Activated CD4-positive, alpha-beta memory T cell treated with anti-CD3 and anti-CD28 coated beads for 36 hours (primary cell): ENCODE data around the gene CLK2. TPM values are rescaled to one million over a fixed set of nuclear protein-coding genes. Genes with fewer than 3 reads are reported as not detected.
"Not testable (repeated sequence)": the region's sequence is repeated elsewhere in the genome, so short reads cannot be mapped to it uniquely, and the experiment has no call there.

Experiments
- CTCF ChIA-PET: fragments of 350-600 bp; sonication (Branson Sonifier 250); formaldehyde crosslinking; loops from one replicate; lab custom pipeline; 2021; ENCODE audit warnings: antibody characterized with exemption, inconsistent platforms; lab: Charles Lee
- POLR2A ChIA-PET: fragments of 350-600 bp; sonication (Branson Sonifier 250); formaldehyde crosslinking; loops from one replicate; lab custom pipeline; 2021; ENCODE audit warnings: antibody characterized with exemption; lab: Charles Lee
- DNase-seq: peaks from one replicate; pipeline ENCODE4 v3.0.0-alpha.2; 2020
- H3K27ac Mint-ChIP-seq: one replicate; pipeline ENCODE4 v1.8.0; 2021; ENCODE audit warnings: mixed read lengths
- H3K27me3 Mint-ChIP-seq: one replicate; pipeline ENCODE4 v1.8.0; 2021; ENCODE audit warnings: mixed read lengths
- H3K36me3 Mint-ChIP-seq: one replicate; pipeline ENCODE4 v1.8.0; 2021; ENCODE audit warnings: mixed read lengths
- H3K4me1 Mint-ChIP-seq: one replicate; pipeline ENCODE4 v1.8.0; 2021; ENCODE audit warnings: low read depth, mixed read lengths
- H3K4me3 Mint-ChIP-seq: one replicate; pipeline ENCODE4 v1.8.0; 2021; ENCODE audit warnings: mild to moderate bottlenecking, mixed read lengths
- H3K9me3 Mint-ChIP-seq: one replicate; pipeline ENCODE4 v1.8.0; 2021; ENCODE audit warnings: mixed read lengths
- intact Hi-C: fragments of 100-400 bp; cut with micrococcal nuclease; formaldehyde crosslinking; loops from one replicate; pipeline ENCODE4 v1.15.1; 2023
- total RNA-seq, 2 experiments: library from RNA; stranded (reverse); gene quantifications; one replicate each; pipeline ENCODE4 v1.2.3, GENCODE V29; 2021

CLK2 gene
- total RNA-seq, 2 experiments from 2014 or later, result 62.0 to 68.1 TPM

DNA sequence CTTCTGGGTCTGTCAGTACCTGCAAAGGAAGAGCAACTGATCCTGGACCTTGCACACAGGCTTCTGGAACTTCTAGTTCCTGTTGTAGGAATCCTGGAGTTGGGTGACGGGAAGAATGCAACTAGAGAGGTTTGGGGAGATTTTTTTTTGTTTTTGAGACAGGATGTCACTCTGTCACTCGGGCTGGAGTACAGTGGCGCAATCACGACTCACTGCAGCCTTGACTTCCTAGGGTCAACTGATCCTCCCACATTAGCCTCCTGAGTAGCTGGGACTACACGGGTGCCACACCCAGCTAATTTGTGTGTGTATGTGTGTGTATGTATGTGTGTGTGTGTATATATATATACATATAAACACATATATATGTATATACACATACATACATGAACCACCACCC lies 36.9 kb downstream of the CLK2 start:
- ChIA-PET POLR2A (no interaction called here), CTCF (interaction anchor here (0.7 to 1.0 kb wide), 2 partner anchors 14 to 28 kb away, joined by 3 read pairs; no protein-coding TSS in a partner anchor)
- intact Hi-C loops, result no loop called here
- H3K4me1 Mint-ChIP-seq, result peaks cover 27% of the 10 kb centered on the region
- peaks cover 21% of the 10 kb centered on the region for H3K36me3 Mint-ChIP-seq
- no peaks in the 10 kb centered on the region for H3K9me3 Mint-ChIP-seq
- no peaks in the 10 kb centered on the region for H3K27me3 Mint-ChIP-seq
- H3K4me3 Mint-ChIP-seq, result no peak overlapping the region
- H3K27ac Mint-ChIP-seq, result peak overlapping the region; percentile 54
- no peak for DNase-seq

DNA sequence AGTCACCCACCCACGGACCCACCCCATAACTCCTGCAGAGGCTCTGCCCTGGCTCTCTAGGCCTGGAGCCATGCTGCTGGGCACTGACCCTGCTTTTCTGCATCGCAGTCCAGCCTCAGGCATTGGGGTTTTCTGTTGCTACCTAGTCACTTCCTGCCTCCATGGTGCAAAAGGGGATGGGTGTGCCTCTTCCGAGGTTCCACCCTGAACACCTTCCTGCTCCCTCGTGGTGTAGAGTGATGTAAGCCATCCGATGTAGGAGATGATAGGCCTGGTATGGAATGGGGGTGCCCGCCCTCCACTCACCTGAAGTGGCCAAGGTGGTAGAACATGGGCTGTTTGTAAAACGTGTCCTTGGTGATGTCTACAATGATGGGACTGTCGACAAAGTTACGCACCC lies 37.9 kb downstream of the CLK2 start:
- peak overlapping the region; percentile 74 for H3K27ac Mint-ChIP-seq
- POLR2A ChIA-PET, DNase-seq, CTCF ChIA-PET, intact Hi-C loops, H3K27me3 Mint-ChIP-seq, H3K9me3 Mint-ChIP-seq, H3K4me3 Mint-ChIP-seq: not testable (repeated sequence)
- peaks cover 16% of the 10 kb centered on the region for H3K4me1 Mint-ChIP-seq
- peaks cover 21% of the 10 kb centered on the region for H3K36me3 Mint-ChIP-seq

DNA sequence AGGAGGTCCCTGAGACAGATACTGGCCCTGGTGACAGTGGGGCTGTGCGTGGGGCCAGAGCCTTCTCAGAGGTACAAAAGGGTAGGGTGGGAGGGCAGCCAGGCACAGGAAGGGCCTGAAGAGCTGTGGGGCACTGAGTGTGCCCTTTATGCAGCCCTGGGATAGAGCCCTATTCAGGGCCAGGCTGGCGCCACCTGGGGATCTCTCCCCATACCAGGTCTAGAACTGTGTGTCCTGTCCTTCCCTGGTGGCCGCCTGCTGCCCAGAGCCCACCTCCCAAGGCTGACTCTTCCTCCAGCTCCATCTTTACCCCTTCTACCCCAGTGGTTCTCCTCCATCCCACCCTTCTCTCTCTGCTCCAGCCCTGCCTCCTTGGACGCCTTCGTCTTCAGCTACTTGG lies 39.8 kb downstream of the CLK2 start:
- Mint-ChIP-seq H3K4me1 (peaks cover 15% of the 10 kb centered on the region), H3K36me3 (peaks cover 18% of the 10 kb centered on the region)
- CTCF ChIA-PET, POLR2A ChIA-PET, H3K27me3 Mint-ChIP-seq, intact Hi-C loops, H3K9me3 Mint-ChIP-seq, H3K4me3 Mint-ChIP-seq, H3K27ac Mint-ChIP-seq, DNase-seq: not testable (repeated sequence)

DNA sequence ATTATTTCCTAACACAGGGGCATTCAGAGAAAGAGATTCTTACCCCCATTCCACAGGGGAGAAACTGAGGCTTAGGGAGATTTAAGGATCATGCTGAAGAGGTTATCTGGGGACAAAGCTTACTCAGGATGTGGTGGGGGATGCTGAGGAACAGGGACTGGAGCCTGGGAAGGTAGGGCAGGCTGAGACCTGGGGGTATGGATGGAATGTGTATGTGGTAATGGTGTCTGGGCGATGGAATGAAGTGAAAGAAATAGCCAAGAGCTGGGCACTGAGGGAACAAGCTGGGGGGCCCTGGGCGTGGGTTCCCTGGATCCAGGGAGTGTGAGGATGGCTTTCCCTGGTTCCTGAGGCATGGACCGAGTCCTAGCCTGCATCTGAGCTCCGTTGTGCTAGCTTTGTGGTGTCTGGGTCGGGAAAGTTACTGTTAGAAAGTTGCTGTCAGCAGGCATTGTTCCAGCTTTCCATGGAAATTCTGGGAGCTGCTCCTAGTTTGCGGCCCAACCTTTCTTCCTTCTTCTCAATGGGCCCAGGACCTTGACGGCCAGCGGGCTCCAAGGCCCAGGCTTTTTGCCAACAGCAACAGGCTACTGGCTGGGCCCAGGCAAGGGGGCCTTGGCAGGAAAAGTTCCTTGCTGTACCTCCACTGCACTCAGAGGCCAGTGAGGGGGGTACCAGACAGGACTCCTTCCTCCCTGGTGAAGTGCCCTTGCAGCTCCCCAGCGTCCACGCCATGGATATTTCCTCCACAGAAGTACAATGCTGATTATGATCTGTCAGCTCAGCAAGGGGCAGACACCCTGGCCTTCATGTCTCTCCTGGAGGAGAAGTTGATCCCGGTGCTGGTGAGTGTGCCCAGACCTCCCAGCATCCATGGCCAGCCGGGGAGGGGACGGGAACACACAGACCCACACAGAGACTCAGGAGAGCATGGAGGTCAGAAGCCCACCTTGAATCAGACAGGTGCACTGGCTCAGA lies 41.0 kb downstream of the CLK2 start:
- CTCF ChIA-PET, H3K27me3 Mint-ChIP-seq, H3K27ac Mint-ChIP-seq, H3K4me3 Mint-ChIP-seq, DNase-seq, H3K9me3 Mint-ChIP-seq, POLR2A ChIA-PET, intact Hi-C loops: not testable (repeated sequence)
- Mint-ChIP-seq H3K36me3 (peaks cover 17% of the 10 kb centered on the region), H3K4me1 (peaks cover 19% of the 10 kb centered on the region)

DNA sequence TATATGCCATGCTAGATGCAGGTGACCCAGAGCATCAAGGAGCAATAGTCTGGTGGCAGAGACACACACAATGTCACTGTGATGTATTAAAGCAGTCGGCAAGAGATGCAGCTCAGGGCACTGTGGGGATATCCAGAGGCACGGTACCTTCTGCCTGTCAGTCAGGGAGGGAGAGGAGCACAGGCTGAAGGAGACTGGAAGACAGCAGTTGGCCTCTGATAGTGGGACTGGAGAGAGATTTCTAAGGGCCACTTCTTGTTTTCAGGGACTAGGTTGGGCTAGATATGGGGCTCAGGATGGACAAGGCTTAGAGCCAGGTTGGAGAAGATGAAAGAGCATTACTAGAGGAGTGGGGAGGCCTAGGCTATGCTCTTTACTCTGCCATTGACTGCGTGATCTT lies 42.0 kb downstream of the CLK2 start:
- H3K9me3 Mint-ChIP-seq, DNase-seq, H3K4me3 Mint-ChIP-seq, H3K27me3 Mint-ChIP-seq, H3K27ac Mint-ChIP-seq, intact Hi-C loops, CTCF ChIA-PET, H3K36me3 Mint-ChIP-seq, POLR2A ChIA-PET: not testable (repeated sequence)
- peaks cover 21% of the 10 kb centered on the region for H3K4me1 Mint-ChIP-seq

DNA sequence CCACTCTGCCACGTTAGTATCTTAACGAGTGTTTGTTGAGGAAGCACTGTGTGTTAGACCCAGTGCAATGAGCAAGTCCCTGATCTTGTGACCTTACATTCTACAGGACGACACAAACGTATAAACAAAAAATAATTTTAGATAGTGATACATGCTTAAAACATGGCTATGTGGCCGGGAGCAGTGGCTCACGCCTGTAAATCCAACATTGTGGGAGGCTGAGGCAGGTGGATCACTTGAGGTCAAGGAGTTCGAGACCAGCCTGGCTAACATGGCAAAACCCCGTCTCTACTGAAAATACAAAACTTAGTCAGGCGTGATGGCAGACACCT lies 45.2 kb downstream of the CLK2 start:
- Mint-ChIP-seq H3K27ac (peak overlapping the region; percentile 98), H3K27me3 (no peaks in the 10 kb centered on the region), H3K4me1 (peaks cover 26% of the 10 kb centered on the region), H3K9me3 (no peaks in the 10 kb centered on the region), H3K4me3 (peak overlapping the region; percentile 89), H3K36me3 (peaks cover 4% of the 10 kb centered on the region)
- ChIA-PET POLR2A (interaction anchor here (1.6 to 2.9 kb wide), 3 partner anchors 13 to 23 kb away, joined by 5 to 12 read pairs (median 11); partner anchors contain the start of genes MTX1 and THBS3), CTCF (interaction anchor here (1.4 to 7.2 kb wide), 4 partner anchors 21 to 55 kb away, joined by 6 to 82 read pairs (median 8); partner anchors contain the start of genes KRTCAP2, MTX1 and THBS3)
- intact Hi-C loops, result loop anchor here (5.0 kb wide), 1 partner anchor 36 kb away; no protein-coding TSS in a partner anchor
- DNase-seq, result no peak

DNA sequence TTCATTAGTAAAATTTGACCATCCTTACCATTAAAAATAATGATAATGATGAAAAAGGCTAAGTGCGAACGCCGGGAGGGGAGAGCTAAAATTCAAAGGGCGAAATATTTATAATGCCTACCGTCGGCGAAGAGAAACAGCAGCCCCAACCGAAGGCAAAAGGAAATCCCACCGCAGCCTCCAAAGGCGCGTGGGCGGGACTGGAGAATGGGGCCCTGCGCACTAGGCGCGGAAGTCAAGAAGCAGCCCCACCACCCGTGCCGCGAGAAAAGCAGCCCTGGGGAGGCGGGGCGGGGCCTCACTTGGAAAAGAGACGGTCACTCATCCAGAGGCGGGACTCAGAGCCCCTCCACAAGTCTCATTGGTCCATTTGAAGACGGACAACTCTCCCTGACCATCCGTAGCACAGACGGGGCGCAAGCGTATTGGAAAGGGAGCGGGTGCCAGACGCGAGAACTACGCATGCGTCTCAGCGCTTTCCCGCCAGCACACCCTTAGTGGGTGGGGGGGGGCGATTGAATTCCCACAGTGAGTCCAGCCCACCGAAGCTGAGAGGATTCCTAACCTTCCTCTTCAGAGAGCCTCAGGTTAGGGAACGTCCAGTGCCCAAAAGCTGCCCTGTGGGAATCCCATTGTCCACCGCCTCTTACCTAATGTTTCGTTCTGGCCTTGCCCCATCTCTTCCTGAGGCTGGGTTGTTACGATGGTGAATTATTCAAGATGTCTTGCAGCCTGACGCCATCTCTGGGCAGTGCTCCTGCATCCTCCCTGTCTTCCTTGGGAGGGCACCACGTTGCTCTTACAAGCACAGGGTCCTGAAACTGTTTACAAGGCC lies 45.8 kb downstream of the CLK2 start:
- Mint-ChIP-seq H3K4me1 (peaks cover 26% of the 10 kb centered on the region), H3K36me3 (peaks cover 4% of the 10 kb centered on the region), H3K4me3 (peak overlapping the region; percentile 89), H3K27ac (peak overlapping the region; percentile 98), H3K9me3 (no peaks in the 10 kb centered on the region), H3K27me3 (no peaks in the 10 kb centered on the region)
- DNase-seq, result peak; percentile 100
- CTCF ChIA-PET, result interaction anchor here (0.6 to 7.2 kb wide), 14 partner anchors 13 to 166 kb away, joined by 3 to 82 read pairs (median 6); partner anchors contain the start of genes KRTCAP2, MTX1, SCAMP3 and THBS3
- intact Hi-C loops, result loop anchor here (1.0 to 5.0 kb wide), 5 partner anchors 8 to 35 kb away; partner anchors contain the start of gene SCAMP3
- POLR2A ChIA-PET, result interaction anchor here (1.0 to 2.9 kb wide), 9 partner anchors 14 to 55 kb away, joined by 3 to 15 read pairs (median 5); partner anchors contain the start of genes KRTCAP2, MTX1, THBS3 and TRIM46

DNA sequence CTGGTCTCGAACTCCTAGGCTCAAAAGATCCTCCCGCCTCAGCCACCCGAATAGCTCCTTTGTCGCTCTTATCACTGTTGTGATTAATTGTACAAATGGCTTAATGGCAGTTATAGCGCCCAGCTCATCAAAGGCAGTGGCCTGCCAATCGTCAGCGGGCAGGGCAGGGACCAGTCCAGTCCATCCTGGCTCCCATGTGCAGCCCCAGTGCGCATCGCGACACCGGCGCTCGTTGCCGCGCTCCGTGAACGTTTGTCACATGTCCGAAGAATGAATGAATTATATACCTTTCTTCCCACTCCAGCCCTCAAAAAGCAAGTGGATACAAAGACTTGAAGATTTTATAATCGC lies 46.4 kb downstream of the CLK2 start:
- DNase-seq, result peak; percentile 74
- Mint-ChIP-seq H3K4me3 (peak overlapping the region; percentile 89), H3K27me3 (no peaks in the 10 kb centered on the region), H3K4me1 (peaks cover 26% of the 10 kb centered on the region), H3K27ac (peak overlapping the region; percentile 98), H3K9me3 (no peaks in the 10 kb centered on the region), H3K36me3 (peaks cover 4% of the 10 kb centered on the region)
- POLR2A ChIA-PET, result interaction anchor here (1.0 to 2.9 kb wide), 9 partner anchors 14 to 54 kb away, joined by 3 to 15 read pairs (median 5); partner anchors contain the start of genes KRTCAP2, MTX1, THBS3 and TRIM46
- CTCF ChIA-PET, result interaction anchor here (0.6 to 7.2 kb wide), 13 partner anchors 14 to 165 kb away, joined by 3 to 82 read pairs (median 5); partner anchors contain the start of genes KRTCAP2, MTX1, SCAMP3 and THBS3
- intact Hi-C loops, result loop anchor here (1.0 to 5.0 kb wide), 7 partner anchors 8 to 51 kb away; partner anchors contain the start of genes SCAMP3 and THBS3

DNA sequence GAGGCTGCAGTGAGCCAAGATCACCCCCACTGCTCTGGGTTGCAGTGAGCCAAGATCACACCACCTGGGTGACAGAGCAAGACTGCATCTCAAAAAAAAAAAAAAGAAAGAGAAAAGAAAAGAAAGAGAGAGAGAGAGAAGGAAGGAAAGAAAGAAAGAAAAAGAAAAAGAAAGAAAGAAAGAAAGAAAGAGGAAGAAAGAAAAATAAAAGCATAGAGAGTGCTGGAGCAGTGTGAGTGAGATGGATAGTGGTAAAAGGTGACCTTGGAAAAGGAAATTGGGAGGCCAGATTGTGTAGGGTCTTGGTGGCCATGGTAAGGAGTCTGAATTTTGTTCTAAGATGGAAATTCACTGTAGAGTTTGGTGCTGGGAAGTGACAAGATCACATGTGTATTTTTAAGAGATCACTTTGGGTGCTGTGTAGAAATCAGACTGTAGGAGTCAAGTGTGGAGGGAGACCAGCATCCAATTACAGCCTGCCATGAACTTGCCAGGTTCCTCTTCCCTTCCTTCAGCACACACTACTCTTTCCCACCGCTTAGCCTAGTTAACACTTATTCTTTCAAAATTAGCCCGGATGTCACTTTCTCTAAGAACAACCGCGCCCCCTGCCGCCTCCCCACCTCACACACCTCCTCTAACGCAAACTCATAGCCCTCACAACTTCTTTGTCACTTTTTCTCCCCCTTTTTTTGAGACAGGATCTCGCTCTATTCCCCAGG lies 47.0 kb downstream of the CLK2 start:
- H3K4me1 Mint-ChIP-seq, result peaks cover 26% of the 10 kb centered on the region

DNA sequence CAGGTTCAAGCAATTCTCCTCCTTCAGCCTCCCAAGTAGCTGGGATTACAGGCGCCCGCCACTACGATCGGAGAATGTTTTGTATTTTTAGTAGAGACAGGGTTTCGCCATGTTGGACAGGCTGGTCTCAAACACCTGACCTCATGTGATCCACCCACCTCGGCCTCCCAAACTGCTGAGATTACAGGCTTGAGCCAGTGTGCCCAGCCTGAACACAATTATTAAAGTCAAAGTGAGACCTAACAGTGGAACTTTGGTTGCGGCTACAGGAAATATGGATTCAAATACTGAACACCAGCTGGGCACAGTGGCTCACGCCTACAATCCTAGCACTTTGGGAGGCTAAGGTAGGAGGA lies 47.9 kb downstream of the CLK2 start:
- peaks cover 26% of the 10 kb centered on the region for H3K4me1 Mint-ChIP-seq
- not testable (repeated sequence) for H3K27me3 Mint-ChIP-seq, H3K36me3 Mint-ChIP-seq, DNase-seq, H3K9me3 Mint-ChIP-seq
- ChIA-PET POLR2A (interaction anchor here (2.2 kb wide), 1 partner anchor 31 kb away, joined by 6 read pairs; no protein-coding TSS in a partner anchor), CTCF (interaction anchor here (0.8 to 7.2 kb wide), 6 partner anchors 19 to 134 kb away, joined by 3 to 82 read pairs (median 4); partner anchors contain the start of genes MTX1 and THBS3)
- H3K27ac Mint-ChIP-seq, result peak overlapping the region; percentile 98
- intact Hi-C loops, result loop anchor here (5.0 kb wide), 1 partner anchor 33 kb away; no protein-coding TSS in a partner anchor
- peak overlapping the region; percentile 89 for H3K4me3 Mint-ChIP-seq

More for the DNA sequence above, 47.0 kb downstream of the CLK2 start:
- ChIA-PET POLR2A (interaction anchor here (1.0 to 2.9 kb wide), 10 partner anchors 15 to 54 kb away, joined by 3 to 15 read pairs (median 6); partner anchors contain the start of genes KRTCAP2, MTX1, THBS3 and TRIM46), CTCF (interaction anchor here (0.6 to 7.2 kb wide), 13 partner anchors 14 to 165 kb away, joined by 3 to 82 read pairs (median 5); partner anchors contain the start of genes KRTCAP2, MTX1, SCAMP3 and THBS3)
- Mint-ChIP-seq H3K36me3 (peaks cover 4% of the 10 kb centered on the region), H3K27me3 (no peaks in the 10 kb centered on the region), H3K27ac (peak overlapping the region; percentile 98), H3K9me3 (no peaks in the 10 kb centered on the region), H3K4me3 (peak overlapping the region; percentile 89)
- intact Hi-C loops, result loop anchor here (1.0 to 5.0 kb wide), 4 partner anchors 14 to 50 kb away; partner anchors contain the start of gene THBS3
- DNase-seq, result peak; percentile 92
